NOMO-1 (cell line): Measurements from ENCODE around the gene TMEM258.
A peak's percentile ranks its signal among the peaks of the same experiment; 100 is the strongest.

Experiments used
- DNase-seq, 2 experiments: peaks; one replicate each; lab custom pipeline; 2025; ENCODE audit not compliant: unreplicated experiment in 2 of 2; lab: John Stamatoyannopoulos, UW

The TMEM258 gene

DNA sequence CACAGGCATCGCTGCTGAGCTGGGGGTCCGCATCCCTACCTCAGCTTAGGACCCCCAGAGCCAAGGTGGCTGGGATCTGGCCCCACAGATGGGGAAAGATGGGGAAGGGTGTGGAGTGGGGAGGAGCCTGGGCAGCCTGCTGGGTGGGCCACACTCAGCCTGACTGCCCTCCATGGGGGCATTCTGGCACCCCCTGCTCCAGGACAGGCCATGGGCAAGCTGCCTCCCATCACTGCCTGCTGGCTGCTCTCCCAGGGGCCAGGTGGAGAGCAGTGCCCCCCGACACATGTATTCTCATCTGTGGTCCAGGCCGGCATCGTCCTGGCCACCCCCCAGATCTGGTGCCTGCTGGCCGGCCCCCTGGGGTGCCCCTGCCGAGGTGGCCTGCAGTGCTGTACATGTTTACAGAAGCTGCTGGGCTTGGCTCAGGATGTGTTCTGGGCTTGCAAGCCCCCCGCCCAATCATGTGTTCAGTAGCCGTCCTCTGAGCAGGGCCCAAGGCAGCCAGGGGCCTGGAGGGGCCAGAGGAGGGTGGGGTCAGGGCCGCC lies 47.7 kb downstream of the TMEM258 start:
- DNase-seq = no peak

DNA sequence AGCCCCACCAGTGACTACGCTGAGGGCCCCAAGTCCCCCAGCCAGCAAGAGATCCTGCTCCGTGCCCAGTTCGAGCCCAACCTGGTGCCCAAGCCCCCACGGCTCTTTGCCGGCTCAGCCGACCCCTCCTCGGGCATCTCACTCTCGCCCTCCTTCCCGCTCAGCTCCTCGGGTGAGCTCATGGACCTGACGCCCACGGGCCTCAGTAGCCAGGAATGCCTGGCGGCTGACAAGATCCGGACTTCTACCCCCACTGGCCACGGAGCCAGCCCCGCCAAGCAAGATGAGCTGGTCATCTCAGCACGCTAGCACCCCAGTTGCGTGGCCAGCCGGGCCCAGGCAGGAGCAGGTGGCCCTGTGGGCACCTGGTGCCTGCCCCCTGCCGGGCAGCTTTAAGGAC lies 48.2 kb downstream of the TMEM258 start:
- DNase-seq = no peak

DNA sequence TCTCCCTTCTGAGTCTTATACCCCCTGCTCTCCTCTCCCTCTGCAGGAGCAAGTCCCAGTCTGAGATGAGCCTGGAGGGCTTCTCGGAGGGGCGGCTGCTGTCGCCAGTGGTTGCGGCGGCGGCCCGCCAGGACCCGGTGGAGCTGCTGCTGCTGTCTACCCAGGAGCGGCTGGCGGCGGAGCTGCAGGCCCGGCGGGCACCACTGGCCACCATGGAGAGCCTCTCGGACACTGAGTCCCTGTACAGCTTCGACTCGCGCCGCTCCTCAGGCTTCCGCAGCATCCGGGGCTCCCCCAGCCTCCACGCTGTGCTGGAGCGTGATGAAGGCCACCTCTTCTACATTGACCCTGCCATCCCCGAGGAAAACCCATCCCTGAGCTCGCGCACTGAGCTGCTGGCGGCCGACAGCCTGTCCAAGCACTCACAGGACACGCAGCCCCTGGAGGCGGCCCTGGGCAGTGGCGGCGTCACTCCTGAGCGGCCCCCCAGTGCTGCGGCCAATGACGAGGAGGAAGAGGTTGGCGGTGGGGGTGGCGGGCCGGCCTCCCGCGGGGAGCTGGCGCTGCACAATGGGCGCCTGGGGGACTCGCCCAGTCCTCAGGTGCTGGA lies 48.8 kb downstream of the TMEM258 start:
- DNase-seq = no peak

DNA sequence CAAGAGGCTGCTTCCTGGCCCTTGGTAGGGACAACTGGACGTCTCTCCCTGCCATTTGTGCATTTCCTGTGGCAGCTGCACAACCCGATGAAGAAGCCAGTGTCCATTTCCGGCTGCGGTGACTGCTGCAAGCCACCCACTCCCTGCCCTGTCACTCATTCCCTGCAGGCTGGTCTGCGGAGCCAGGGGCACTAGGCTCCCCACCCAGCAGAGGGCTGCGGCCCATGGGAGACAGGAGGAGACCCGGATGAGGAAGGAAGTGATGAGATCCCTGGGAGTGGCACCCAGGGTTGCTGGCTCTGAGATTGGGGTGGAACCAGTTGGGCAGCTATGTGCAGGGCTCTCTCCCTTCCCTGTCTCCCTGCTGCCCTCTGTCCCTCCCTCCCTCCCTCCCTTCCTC lies 50.0 kb downstream of the TMEM258 start:
- peak; percentile 16 to 23 for DNase-seq

DNA sequence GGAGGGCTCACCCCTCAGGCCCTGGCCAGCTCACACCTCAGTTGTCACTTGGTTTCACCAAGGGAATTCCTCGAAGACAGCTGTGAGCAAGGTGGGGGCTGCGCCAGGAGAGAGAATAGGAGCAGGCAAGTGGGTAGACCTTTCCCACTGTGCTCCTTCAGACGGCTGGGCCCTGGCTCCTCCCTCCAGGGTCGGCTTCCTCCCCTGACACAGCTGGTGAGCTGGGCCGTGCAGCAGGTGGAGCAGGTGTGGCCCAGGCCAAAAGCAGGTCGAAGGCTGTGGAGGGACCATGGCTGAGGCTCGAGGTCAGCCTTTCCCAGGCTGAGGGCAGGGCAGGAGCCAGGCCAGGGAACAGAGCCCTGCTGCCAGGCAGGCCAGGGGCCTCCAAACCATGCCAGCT lies 52.4 kb downstream of the TMEM258 start:
- DNase-seq = no peak

DNA sequence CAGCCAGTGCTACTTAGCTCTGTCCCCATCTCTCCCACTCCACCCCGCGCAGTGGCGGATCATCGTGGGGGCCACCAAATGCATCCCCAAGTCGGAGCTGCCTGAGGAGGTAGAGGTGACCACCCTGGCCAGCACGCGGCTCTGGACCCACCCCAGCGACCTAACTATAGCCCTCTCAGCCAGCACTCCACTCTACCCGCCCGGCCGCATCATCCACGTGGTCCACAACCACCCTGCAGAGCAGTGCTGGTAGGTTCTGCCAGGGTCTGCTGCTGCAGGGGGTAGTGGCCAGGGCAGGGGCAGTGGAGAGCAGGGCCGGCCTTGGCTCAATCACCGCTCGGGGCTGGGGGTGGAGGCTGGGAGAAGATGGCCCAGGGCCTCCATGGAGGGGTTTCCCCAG lies 53.0 kb downstream of the TMEM258 start:
- DNase-seq = no peak
